ENCODE measurements around the gene DLX2. TPM values are rescaled to one million over a fixed set of nuclear protein-coding genes. Genes with fewer than 3 reads are reported as not detected.

Gene DLX2
- total RNA-seq, 2 donors from 2014 or later = not detected

GRCh38 chr2:172085460-172086159 is 17.1 kb downstream of the DLX2 start, which contains the start of gene DLX1:
Gene DLX1 (plus strand): TSS chr2:172085507. CDS start chr2:172085678, 171 bp downstream.
- H3K27me3 ChIP-seq = peaks cover 92 to 100% of the 10 kb centered on the region in 2 donors
- no peak within 1 kb of the TSS for H3K27ac ChIP-seq
- no peaks in the 10 kb centered on the region for H3K9me3 ChIP-seq
- H3K4me3 ChIP-seq = peak within 1 kb of the TSS; percentile 18 to 49
- TF ChIP-seq, protein P1, sequence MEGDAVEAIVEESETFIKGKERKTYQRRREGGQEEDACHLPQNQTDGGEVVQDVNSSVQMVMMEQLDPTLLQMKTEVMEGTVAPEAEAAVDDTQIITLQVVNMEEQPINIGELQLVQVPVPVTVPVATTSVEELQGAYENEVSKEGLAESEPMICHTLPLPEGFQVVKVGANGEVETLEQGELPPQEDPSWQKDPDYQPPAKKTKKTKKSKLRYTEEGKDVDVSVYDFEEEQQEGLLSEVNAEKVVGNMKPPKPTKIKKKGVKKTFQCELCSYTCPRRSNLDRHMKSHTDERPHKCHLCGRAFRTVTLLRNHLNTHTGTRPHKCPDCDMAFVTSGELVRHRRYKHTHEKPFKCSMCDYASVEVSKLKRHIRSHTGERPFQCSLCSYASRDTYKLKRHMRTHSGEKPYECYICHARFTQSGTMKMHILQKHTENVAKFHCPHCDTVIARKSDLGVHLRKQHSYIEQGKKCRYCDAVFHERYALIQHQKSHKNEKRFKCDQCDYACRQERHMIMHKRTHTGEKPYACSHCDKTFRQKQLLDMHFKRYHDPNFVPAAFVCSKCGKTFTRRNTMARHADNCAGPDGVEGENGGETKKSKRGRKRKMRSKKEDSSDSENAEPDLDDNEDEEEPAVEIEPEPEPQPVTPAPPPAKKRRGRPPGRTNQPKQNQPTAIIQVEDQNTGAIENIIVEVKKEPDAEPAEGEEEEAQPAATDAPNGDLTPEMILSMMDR (IDR thresholded peaks at IDR 0.05) = no peak
- H3K36me3 ChIP-seq = no peaks in the 10 kb centered on the region
- no peak for DNase-seq (ENCODE audit: low spot score)
- peaks cover 0 to 45% of the 10 kb centered on the region in 2 donors for H3K4me1 ChIP-seq

- H3K9me3 ChIP-seq = no peaks in the 10 kb centered on the region
- no peaks in the 10 kb centered on the region for H3K36me3 ChIP-seq
- DNase-seq (ENCODE audit: low spot score) = peak; percentile 85
- peaks cover 87 to 100% of the 10 kb centered on the region in 2 donors for H3K27me3 ChIP-seq
- H3K4me1 ChIP-seq = peaks cover 0 to 45% of the 10 kb centered on the region in 2 donors
- TF ChIP-seq, protein P1 (IDR thresholded peaks at IDR 0.05) = no peak
- peak overlapping the region; percentile 18 to 49 for H3K4me3 ChIP-seq
- H3K27ac ChIP-seq = no peak overlapping the region
Measured at GRCh38 chr2:172084645-172085459, 17.8 kb downstream of the DLX2 start.

DNA sequence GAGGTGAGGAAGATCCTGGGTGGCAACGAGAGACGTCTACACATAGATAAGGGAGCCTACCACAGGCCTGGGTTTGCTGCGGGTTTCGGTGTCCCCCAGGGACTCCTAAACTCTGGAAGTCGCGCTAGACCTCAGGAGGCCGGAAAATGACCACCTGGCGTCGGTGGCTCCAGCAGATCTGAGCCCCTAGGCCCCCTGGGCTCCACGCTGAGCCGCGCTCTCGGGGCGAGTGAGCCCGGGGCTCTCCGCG is 18.4 kb downstream of the DLX2 start:
- peaks cover 0 to 45% of the 10 kb centered on the region in 2 donors for H3K4me1 ChIP-seq
- no peaks in the 10 kb centered on the region for H3K9me3 ChIP-seq

DNA sequence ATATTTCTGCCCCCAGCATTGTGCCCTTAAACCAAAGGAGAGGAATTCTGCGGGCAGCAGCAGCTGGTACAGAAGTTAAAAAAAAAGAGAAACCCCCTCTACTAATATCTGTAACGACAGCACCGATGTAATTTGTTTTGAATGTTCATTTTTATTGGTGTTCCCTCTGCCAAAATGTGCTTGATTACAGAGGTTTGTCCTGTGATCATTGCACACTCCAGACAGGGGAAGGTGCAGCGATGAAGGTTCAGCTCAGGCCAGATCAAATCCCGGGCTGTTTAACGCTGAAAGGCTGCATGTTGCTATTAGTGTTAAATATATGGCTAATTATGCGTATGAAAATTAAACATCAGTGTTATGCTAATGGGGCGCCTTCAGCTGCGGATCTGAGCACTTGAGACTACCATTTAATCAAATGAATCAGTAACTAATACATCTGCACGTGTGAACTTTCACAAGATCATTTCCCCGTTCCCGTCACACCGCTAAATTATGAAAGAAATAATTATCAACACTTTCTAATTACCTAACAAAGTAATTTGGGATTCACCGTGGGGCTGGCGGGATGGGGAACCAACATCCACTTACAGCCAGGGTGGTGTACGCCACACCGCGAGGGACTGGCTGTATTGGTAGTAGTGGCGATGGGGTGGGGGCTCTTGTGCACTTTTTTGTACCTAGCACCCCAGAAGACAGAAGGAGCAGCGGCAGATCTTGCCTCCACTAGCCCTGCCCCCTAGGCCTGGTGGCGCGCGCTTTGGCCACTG is 18.9 kb downstream of the DLX2 start:
- DNase-seq (ENCODE audit: low spot score) = no peak
- Histone ChIP-seq H3K9me3 (no peaks in the 10 kb centered on the region), H3K4me1 (peaks cover 0 to 45% of the 10 kb centered on the region in 2 donors), H3K27ac (no peak overlapping the region), H3K27me3 (peaks cover 86 to 89% of the 10 kb centered on the region in 2 donors), H3K4me3 (no peak overlapping the region), H3K36me3 (no peaks in the 10 kb centered on the region)
- TF ChIP-seq, protein P1 (IDR thresholded peaks at IDR 0.05) = no peak

More for the DNA sequence above, 18.4 kb downstream of the DLX2 start:
- H3K27ac ChIP-seq = no peak overlapping the region
- no peak for DNase-seq (ENCODE audit: low spot score)
- TF ChIP-seq, protein P1 (IDR thresholded peaks at IDR 0.05) = no peak
- H3K4me3 ChIP-seq = peak overlapping the region in 1 of 2 donors; percentile 49
- H3K36me3 ChIP-seq = no peaks in the 10 kb centered on the region
- peaks cover 86 to 94% of the 10 kb centered on the region in 2 donors for H3K27me3 ChIP-seq

DNA sequence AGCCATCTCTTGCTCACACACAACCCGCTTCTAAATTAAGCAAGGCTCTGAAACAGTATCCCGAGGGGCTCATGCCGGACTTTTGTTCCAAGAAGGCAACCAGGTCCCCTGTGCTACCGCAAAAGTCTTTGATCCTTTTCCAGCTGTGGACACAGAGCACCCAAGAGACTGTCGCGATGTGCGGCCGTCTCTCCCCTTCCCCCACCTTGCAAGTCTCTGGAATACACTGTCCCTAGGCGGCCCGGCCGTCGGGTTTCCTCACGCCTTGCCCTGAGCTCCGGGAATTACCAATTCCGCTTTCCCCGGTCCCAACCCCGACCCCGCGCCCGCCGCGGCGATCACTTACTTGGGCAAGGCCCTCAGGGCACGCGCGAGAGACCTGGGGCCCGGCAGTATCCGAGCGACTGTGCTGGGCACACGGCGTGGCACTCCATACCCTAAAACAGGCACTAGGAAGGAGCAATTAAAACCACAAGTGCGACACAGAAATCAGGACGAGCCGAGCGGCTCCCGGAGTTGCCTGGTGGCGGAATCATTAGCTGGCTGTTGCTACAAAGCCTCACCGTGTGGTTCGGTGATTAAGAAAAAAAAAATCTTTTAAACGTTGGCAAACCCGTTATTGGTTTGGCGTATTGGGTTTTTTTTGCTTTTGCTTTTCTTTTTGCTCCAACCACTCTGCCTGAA is 19.6 kb downstream of the DLX2 start:
- no peak overlapping the region for H3K27ac ChIP-seq
- peaks cover 0 to 45% of the 10 kb centered on the region in 2 donors for H3K4me1 ChIP-seq
- no peak overlapping the region for H3K4me3 ChIP-seq
- H3K9me3 ChIP-seq = no peaks in the 10 kb centered on the region
- peaks cover 79 to 82% of the 10 kb centered on the region in 2 donors for H3K27me3 ChIP-seq
- H3K36me3 ChIP-seq = no peaks in the 10 kb centered on the region
- DNase-seq (ENCODE audit: low spot score) = no peak
- TF ChIP-seq, protein P1 (IDR thresholded peaks at IDR 0.05) = no peak

Data from right atrium auricular region (tissue), 2 donors.